GM21576 (cell line): ENCODE measurements around the gene IRF1.
"Not testable (repeated sequence)": the region's sequence is repeated elsewhere in the genome, so short reads cannot be mapped to it uniquely, and the experiment has no call there.

Experiments used
- ATAC-seq: cut with Tn5 transposase; IDR thresholded peaks from one replicate; pipeline ENCODE4 v1.9.1; 2021; ENCODE audit warnings: mild to moderate bottlenecking, moderate library complexity; ENCODE audit not compliant: unreplicated experiment

Gene IRF1

DNA sequence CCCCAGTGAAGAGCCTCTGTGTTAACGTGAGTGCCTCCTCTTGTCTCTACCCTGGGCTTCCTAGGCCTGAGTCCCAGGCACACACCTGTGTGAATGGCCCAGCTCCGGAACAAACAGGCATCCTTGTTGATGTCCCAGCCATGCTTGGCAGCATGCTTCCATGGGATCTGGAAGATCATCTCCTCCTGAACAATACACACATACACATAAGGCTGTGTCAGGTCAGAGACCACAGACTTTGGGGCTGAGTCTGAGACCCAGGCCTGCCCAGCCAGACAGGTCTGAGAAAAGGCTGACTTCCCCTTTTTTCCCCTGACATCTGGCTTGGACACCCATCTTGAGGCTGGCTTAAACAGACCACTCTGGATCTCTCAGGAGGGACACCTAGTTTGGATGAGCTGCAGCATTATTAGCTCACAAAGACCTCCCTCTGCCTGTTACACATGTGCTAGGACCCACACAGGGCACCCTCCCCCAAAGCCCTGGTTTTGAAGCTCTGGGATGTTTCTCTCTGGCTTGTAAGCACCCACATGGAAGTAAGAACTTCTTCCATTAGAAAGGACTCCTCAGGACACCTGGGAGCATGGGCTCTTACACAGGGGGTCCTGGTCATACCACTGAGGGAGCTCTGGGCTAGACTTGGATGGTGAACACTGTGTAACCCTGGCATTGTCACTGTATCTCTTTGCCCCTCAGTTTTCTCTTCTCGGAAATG is 2.6 kb downstream of the IRF1 start:
- no peak for ATAC-seq

DNA sequence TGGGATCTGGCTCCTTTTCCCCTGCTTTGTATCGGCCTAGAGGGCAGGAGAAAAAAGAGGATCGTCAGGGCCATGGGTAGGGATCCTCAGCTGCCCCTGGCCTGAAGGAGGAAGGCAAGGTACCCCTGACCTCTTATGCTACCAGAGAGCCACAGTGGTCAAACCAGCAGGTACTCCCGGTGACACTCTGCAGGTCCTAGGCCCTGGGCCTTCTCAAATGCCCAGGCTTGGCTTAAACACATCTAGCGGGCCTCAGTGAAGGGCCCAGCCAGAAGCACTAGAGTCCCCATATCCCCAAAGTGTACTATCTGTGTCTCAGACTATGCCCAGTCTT is 3.5 kb downstream of the IRF1 start:
- no peak for ATAC-seq

DNA sequence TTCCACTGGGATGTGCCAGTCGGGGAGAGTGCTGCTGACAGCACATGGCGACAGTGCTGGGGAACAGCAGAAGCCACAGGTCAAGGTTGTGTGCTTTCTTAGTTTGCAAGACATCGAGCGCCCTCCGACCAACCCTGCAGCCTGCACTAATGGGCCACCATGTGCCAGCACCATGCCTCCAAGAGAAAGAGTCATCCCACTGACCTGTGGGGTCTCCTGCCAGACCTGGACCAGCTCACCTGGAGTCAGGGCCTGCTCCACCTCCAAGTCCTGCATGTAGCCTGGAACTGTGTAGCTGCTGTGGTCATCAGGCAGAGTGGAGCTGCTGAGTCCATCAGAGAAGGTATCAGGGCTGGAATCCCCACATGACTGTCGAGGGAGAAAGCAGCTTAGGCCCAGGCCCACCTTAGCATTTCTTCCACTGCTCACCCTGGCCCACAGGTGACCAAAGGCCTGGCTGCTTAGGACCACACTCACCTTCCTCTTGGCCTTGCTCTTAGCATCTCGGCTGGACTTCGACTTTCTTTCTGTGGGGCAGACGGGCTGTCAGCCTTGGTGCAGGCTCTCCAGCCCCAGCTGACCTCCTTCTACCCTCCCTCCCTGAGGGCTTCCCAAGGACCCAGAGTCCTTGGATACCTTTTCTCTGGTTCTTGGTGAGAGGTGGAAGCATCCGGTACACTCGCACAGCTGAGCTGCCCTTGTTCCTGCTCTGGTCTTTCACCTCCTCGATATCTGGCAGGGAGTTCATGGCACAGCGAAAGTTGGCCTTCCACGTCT is 4.1 kb downstream of the IRF1 start:
- no peak for ATAC-seq

DNA sequence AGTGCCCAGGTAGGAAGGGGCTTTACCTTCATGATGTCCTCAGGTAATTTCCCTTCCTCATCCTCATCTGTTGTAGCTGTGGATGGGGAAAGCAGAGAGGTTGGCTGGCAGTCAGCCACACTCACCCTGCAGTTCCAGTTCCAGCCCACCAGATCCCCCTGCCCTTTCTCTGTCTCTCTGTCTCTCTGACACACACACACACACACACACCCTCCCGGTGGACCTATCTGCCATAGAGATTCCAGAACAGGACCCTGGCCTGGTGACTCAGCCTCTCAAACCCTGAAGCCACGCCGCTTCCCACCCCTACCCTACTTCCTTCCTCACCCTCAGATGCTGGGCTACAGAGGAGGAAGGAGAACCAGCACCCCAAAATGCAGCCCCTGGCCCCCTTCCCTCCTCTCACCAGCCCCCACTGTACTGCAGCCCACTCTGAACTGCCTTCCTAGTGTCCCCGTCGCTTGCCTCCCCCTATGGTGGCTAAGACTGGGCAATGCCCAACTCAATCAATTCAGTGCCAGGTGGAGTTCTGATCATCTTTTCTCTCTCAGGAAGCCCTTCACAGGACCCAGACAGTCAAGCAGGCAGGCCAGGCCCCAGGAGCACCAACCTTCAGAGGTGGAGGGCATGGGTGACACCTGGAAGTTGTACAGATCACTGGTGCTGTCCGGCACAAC is 4.8 kb downstream of the IRF1 start:
- no peak for ATAC-seq

DNA sequence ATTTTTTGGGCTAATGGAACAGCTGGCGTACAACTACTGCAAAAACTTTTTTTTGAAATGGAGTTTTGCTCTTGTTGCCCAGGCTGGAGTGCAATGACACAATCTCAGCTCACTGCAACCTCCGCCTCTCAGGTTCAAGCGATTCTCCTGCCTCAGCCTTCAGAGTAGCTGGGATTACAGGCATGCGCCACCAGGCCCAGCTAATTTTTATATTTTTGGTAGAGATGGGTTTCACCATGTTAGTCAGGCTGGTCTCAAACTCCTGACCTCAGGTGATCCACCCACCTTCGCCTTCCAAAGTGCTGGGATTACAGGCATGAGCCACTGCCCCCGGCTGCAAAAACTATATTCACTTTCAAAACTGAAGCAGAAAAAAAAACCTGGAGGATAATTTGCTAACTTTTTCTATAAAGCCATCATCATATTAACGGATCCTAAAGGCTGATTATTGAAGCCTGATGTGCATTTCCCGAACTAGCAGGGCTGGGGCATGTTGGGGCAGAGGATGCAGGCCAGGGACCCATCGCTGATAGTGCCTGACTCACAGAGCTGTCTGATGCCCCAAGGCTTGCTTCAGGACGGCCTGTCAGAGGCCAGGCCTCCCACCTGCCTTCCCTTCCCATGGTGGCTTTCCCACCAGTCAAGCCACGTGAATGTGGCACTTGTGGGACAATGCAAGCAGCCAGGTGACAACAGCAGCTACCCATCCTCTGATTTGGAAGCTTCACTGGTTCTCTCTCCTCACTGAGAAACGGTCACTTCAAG is 5.5 kb downstream of the IRF1 start:
- ATAC-seq = not testable (repeated sequence)

DNA sequence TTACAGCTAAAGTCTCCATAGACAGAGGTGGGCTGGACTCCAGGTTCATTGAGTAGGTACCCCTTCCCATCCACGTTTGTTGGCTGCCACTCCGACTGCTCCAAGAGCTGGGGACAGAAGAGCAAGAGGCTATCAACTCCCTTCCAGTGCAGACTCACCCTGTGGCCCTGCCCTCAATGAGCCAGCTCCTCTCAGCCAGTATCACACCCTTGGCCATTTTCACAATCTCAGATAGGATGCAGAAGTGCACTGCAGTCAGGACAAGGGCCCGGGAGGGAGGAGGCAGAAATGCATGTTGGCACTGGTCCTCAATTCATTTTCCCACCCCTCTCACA is 6.2 kb downstream of the IRF1 start:
- no peak for ATAC-seq

DNA sequence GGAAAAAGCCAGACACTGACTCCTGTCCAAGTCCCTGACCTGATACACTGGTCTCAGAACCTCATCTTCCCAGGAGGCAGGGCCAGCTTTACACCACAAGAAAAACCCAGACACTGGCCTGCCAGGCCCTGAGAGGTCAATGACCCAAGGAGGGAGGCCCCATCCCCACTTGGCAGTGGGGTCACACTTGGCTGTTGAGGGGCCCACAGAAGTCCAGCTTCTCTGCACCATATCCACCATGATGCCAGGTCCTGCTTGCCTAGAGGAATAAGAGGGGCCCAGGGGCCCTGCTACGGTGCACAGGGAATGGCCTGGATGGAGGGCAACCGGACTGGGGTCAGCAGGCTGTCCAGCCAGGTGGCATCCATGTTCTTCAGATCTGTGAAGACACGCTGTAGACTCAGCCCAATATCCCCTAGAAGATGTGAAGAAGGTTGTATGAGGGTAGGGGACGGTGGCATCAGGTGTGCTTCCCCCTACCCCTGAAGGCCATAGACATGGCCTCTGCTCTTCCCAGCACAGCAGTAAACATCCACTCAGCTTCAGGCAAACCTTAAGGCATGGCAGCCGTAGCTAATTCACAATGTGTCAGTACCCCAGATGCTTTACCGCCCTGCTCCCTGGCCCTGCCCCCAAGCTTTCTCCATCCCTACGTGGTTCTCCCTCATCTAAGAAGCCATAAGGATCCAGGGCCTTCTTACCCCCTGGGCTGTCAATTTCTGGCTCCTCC is 6.7 kb downstream of the IRF1 start:
- ATAC-seq = no peak

DNA sequence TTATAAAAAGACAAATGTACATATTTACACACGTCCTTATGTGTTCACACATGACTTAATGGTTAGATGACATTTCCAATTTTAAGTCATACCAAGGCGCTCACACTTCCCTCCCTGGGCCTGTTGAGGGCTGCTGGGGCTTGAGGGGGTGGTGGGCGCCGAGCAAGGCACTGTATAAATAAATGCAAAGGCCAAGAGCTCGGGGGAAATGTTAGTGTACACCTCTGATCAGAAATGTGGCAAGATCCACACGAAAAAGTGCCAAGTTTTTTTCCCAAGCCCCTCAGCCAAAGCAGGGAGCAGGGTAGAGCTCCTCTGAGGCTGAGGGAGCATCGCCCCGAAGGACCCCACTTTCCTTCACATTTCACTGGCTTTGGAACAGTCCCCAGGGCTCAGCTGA is 7.5 kb downstream of the IRF1 start:
- ATAC-seq = no peak

DNA sequence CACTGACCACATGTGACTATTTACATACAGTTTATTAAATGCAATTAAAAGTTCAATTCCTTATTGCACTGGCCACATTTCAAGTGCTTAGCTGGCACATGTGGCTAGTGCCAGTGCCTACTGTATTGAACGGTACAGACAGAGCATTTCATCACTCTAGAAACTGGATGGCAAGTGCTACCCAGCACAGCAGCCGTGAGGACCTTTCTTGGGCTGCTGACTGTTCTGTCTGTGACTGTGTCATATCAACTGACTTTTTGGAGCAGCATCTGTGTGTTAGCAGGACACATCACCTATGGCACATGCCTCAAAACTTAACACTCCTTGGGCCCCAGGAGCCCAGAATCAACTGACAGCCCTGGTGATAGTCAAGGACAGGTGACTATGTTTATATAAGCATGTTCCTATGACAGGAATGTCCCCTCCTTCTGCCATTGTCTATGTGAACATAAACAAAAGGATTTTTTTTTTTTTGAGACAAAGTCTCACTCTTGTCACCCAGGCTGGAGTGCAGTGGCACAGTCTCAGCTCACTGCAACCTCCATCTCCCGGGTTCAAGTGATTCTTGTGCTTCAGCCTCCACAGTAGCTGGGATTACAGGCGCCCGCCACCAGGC is 8.9 kb downstream of the IRF1 start:
- no peak for ATAC-seq

DNA sequence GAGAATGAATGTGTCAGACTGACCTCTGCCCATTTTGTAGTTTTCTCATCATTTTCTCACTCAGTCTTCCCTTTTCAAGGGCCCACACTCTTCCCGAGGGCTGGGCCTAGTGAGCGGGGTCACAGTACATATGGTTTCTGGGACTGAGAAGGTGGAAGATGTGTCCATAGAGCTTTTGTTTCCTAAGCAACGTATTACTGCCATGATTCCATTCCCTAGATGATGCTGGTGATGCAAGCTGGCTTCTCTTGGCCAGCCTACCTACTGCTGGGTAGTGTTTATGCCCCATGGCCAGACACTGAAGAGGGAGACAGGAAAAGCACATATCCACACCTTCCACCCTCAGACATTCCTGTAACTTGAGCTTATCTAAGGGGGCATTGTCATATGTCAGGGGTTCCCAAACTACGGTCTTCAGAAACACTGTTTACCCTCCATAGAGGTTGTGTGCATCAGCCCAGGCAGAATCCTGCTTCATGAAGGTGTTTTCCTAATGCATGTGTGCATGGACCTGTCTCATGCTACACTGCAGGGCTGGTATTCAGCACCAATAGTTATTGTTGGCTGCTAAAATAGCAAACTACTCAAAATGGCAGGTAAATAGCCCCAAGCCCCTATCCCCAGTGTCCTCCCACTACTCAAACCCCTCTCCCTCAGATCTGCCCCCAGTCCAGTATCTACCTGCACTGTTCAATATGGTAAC is 9.5 kb downstream of the IRF1 start:
- ATAC-seq = no peak

DNA sequence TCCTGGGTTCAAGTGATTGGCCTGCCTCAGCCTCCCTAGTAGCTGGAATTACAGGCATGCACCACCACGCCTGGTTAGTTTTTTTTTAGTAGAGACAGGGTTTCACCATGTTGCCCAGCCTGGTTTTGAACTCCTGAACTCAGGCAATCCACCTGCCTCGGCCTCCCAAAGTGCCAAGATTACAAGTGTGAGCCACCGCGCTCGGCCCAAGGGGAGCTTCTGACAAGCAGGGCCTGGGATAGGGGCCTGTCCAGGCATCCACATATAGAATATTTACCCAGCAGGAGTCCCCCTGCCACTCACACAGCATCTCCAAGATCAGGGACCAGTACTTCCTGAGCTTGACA is 10.1 kb downstream of the IRF1 start:
- ATAC-seq = no peak

DNA sequence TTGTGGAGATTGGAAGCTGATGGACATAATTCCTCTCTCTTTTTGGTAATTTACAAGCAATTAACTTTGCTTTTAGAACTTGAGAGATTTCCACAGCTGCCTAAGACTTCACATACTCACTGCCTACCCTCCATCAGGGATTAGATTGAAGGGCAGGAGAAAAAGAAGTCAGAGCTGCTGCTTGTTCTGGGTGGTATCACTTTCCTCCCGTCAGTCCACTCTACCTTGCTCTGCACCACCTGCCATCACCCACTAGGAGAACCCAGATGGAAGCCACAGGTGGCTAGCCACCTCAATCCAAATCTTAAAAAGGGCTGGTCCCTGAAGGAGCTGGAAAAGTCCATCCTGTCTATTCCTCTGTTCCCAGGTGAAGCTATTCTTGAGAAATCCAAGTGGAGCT is 10.5 kb downstream of the IRF1 start:
- ATAC-seq = no peak

DNA sequence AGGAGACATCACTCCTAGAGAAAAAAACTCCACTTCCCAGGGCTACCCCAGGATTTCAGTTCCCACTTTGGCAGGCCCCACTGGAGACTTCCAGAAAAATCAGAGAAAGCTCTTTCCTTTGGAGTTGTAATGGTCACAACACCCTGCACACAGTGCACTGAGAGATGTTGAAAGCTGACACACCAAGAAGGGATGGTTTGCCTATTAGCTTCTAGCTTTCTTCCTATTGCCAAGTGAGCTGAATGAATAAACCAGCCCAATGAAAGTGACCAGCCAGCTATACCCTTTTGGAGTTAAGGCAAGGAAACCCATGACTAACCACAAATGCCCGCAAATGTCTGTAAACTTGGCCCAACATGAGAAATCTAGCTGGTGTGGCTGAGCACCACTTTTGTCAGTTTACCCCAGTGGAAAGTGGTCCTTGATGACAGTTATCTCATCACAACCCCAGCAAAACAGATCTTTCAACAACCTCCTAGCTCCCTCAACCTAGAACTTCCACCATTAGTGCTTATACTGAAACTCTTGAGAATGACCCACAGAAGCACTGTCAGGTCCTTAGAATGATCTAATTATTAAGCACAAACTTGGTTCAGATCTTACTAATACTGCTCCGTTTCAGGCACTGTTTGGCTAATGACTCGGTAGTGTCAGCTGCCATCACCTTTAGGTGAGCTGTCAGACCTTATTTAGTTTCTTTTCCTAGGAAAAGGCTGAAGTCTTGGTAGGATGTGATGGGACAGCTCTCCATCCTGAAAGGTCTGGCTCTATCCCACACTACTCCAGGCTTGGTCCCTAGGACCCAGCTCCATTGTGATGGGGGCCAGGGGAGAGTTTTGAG is 11.2 kb downstream of the IRF1 start:
- no peak for ATAC-seq

DNA sequence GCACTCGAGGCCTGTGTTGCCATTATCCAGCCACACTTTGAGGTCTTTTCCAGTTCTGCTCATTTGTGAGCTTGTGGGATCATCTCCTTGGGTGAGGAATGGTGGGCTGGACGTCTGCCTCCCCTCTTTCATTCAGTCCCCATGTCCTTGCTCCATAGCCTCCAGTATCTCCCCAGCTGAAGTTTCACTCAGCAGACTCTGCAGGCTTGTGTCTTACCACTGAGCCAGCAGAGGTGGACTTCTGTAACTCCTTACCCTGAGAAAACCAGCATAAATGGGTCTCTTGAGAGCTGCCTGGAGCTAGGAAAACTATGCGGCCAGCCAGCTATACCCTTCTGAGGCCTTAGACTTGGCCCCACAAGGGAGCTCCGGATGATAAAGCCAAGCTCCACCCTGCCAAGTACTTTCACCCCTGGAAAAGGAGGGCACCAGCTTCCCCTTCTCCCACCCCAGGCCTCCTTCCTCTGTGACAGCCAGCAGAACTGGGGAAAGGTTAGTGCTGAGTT is 12.2 kb downstream of the IRF1 start:
- ATAC-seq = no peak

DNA sequence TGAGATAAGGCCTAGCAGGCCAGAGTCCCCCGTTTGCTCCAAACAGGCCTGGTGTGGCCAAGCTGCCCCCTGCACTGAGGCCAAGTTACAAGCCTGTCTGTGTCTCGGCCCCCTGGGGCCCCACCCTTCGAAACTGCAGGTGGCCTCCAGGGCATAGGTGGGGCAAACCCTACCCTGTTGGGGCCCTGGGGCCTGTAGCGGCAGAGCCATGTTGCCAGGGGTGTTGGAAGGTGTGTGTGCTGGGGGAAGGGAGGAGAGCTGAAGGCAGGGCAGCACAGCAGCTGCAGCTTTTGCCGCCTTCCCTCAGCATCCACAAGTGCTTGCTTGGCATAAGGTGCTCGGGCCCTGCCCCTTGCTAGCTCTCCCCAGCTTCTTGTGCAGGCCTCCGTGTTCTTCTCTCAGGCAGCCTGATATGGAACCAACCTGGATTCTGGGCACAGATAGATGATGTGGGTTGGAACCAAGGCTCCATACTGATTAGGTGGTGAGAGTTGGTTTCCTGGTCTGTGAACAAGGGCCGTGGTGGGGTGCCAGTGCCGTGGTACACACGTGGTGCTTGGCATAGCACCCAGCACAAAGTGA is 12.7 kb downstream of the IRF1 start:
- ATAC-seq = no peak

DNA sequence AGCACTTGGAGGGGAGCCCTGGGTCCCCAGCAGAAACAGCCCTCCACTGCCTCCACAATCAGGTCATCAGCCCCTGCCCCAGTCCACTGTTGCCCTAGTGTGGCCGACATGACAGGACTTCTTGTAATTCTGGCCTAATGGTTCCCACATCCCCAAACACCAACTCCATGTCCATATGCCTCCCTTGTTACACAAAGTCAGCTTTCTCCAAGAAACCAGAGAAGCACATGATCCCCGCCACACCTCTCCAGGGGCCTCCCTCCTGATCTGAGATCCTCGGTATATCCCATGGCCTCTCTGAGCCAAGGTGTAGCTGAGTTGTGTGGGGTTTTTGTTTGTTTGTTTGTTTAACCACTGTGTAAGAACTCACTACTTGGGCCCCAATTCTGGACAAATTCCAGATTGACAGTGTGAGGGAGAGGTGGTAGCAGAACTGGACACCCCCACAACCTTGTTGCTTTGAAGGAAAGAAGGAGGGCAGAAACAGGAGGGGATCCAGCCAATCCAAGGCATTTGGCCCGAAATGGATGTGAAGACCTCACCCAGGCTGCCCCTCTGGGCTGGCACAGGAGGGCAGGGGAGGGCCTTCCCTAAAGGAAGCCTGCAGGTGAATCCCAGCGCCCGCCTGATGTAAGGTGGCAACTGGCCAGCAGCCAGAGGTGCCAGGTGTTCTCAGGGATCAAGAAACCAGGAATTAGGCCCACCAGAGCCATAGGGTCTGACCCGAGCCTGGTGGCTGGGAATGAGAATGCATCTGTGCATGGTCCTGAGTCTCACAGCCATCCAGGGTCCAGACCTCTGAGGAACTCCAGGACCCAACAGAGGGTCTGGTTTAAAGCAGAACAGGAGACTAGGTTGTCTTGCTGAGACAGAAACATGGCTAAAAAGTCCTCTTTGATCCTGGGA is 13.4 kb downstream of the IRF1 start:
- ATAC-seq = no peak
